ES-I3 (cell line): ENCODE results near the gene LENG1.

Experiments used
- H3K36me3 ChIP-seq: 2 replicates; pipeline ENCODE4 v1.6.1; 2013; ENCODE audit warnings: mild to moderate bottlenecking, low read length, control low read depth, moderate library complexity; ENCODE audit not compliant: insufficient read depth
- H3K4me1 ChIP-seq: 2 replicates; pipeline ENCODE4 v1.6.1; 2013; ENCODE audit warnings: mild to moderate bottlenecking, control low read depth, low read length; ENCODE audit not compliant: insufficient read depth
- H3K9ac ChIP-seq: 2 replicates; pipeline ENCODE4 v1.6.1; 2013; ENCODE audit warnings: low read depth, mild to moderate bottlenecking, low read length, moderate library complexity
- H3K9me3 ChIP-seq: 2 replicates; pipeline ENCODE4 v1.6.1; 2013; ENCODE audit warnings: mild to moderate bottlenecking, low read length, moderate library complexity; ENCODE audit not compliant: control insufficient read depth, insufficient read depth

Gene LENG1

GRCh38 chr19:54149021-54149812 lies 10.3 kb downstream of the LENG1 start:
- Histone ChIP-seq H3K9ac (no peak overlapping the region), H3K36me3 (peaks cover 22% of the 10 kb centered on the region), H3K9me3 (no peaks in the 10 kb centered on the region), H3K4me1 (no peaks in the 10 kb centered on the region)

GRCh38 chr19:54148158-54148557 lies 11.4 kb downstream of the LENG1 start:
- no peak overlapping the region for H3K9ac ChIP-seq
- no peaks in the 10 kb centered on the region for H3K9me3 ChIP-seq
- peaks cover 31% of the 10 kb centered on the region for H3K36me3 ChIP-seq
- no peaks in the 10 kb centered on the region for H3K4me1 ChIP-seq

- Histone ChIP-seq H3K36me3 (peaks cover 35% of the 10 kb centered on the region), H3K4me1 (no peaks in the 10 kb centered on the region), H3K9me3 (no peaks in the 10 kb centered on the region), H3K9ac (no peak overlapping the region)
These were observed 11.8 kb downstream of the LENG1 start for GRCh38 chr19:54147676-54148075.

GRCh38 chr19:54145541-54146158 lies 13.9 kb downstream of the LENG1 start:
- no peaks in the 10 kb centered on the region for H3K4me1 ChIP-seq
- H3K9ac ChIP-seq, result no peak overlapping the region
- no peaks in the 10 kb centered on the region for H3K9me3 ChIP-seq
- H3K36me3 ChIP-seq, result peaks cover 39% of the 10 kb centered on the region

GRCh38 chr19:54142166-54142780 lies 17.2 kb downstream of the LENG1 start:
- H3K9me3 ChIP-seq, result no peaks in the 10 kb centered on the region
- H3K9ac ChIP-seq, result no peak overlapping the region
- no peaks in the 10 kb centered on the region; the same call in 1 of the 2 replicates for H3K4me1 ChIP-seq
- H3K36me3 ChIP-seq, result peaks cover 37% of the 10 kb centered on the region

GRCh38 chr19:54141356-54141755 lies 18.2 kb downstream of the LENG1 start:
- peaks cover 37% of the 10 kb centered on the region for H3K36me3 ChIP-seq
- no peak overlapping the region for H3K9ac ChIP-seq
- no peaks in the 10 kb centered on the region; the same call in 1 of the 2 replicates for H3K4me1 ChIP-seq
- no peaks in the 10 kb centered on the region for H3K9me3 ChIP-seq

- H3K36me3 ChIP-seq, result peaks cover 17% of the 10 kb centered on the region
- no peaks in the 10 kb centered on the region for H3K9me3 ChIP-seq
- no peaks in the 10 kb centered on the region; the same call in 1 of the 2 replicates for H3K4me1 ChIP-seq
- peak overlapping the region; percentile 72; the same call in 1 of the 2 replicates for H3K9ac ChIP-seq
These were observed 20.8 kb downstream of the LENG1 start for GRCh38 chr19:54138489-54139256.

- no peaks in the 10 kb centered on the region; the same call in 1 of the 2 replicates for H3K4me1 ChIP-seq
- H3K36me3 ChIP-seq, result peaks cover 12% of the 10 kb centered on the region; the same call in 1 of the 2 replicates
- no peaks in the 10 kb centered on the region for H3K9me3 ChIP-seq
- H3K9ac ChIP-seq, result peak within 1 kb of the TSS; percentile 72
These were observed 21.6 kb downstream of the LENG1 start, which contains the start of gene CNOT3 for GRCh38 chr19:54137699-54138488. CNOT3 (plus strand) TSS chr19:54137762; CDS start chr19:54142979, 5,217 bp downstream.

GRCh38 chr19:54136864-54137698 lies 22.4 kb downstream of the LENG1 start:
- H3K36me3 ChIP-seq, result peaks cover 7% of the 10 kb centered on the region; the same call in 1 of the 2 replicates
- no peaks in the 10 kb centered on the region for H3K9me3 ChIP-seq

GRCh38 chr19:54136086-54136863 lies 23.2 kb downstream of the LENG1 start:
- peaks cover 6% of the 10 kb centered on the region; the same call in 1 of the 2 replicates for H3K36me3 ChIP-seq
- no peaks in the 10 kb centered on the region for H3K9me3 ChIP-seq
- H3K4me1 ChIP-seq, result no peaks in the 10 kb centered on the region; the same call in 1 of the 2 replicates
- peak overlapping the region; percentile 61 for H3K9ac ChIP-seq

More at GRCh38 chr19:54136864-54137698, 22.4 kb downstream of the LENG1 start:
- Histone ChIP-seq H3K9ac (peak overlapping the region; percentile 72), H3K4me1 (no peaks in the 10 kb centered on the region; the same call in 1 of the 2 replicates)

GRCh38 chr19:54133957-54134590 lies 25.4 kb downstream of the LENG1 start:
- no peaks in the 10 kb centered on the region; the same call in 1 of the 2 replicates for H3K36me3 ChIP-seq
- H3K9me3 ChIP-seq, result no peaks in the 10 kb centered on the region
- H3K4me1 ChIP-seq, result no peaks in the 10 kb centered on the region; the same call in 1 of the 2 replicates
- H3K9ac ChIP-seq, result no peak overlapping the region
